CD4-positive, alpha-beta T cell treated with Interferon alpha-2 for 1 hour (primary cell): ENCODE data around the gene PHF1.
"Not testable (repeated sequence)": the region's sequence is repeated elsewhere in the genome, so short reads cannot be mapped to it uniquely, and the experiment has no call there.

Source experiments
- DNase-seq, 2 donors: peaks; one replicate each; pipeline ENCODE4 v3.0.0-alpha.2; 2020 to 2022

PHF1 gene

GRCh38 chr6:33410711-33411631 is at the start of gene PHF1:
Gene PHF1, plus strand, starts transcription at chr6:33411014. Its CDS starts 1,250 bp downstream, at chr6:33412264.
- no peak for DNase-seq

GRCh38 chr6:33363486-33363885 is 47.3 kb upstream of the PHF1 start:
- not testable (repeated sequence) for DNase-seq

- not testable (repeated sequence) for DNase-seq
Observed at GRCh38 chr6:33364475-33365205, 46.2 kb upstream of the PHF1 start.

GRCh38 chr6:33365206-33365971 is 45.4 kb upstream of the PHF1 start:
- not testable (repeated sequence) for DNase-seq

GRCh38 chr6:33367009-33367714 is 43.7 kb upstream of the PHF1 start:
- DNase-seq: no peak

GRCh38 chr6:33367715-33368025 is 43.1 kb upstream of the PHF1 start:
- not testable (repeated sequence) for DNase-seq

- not testable (repeated sequence) for DNase-seq
Observed at GRCh38 chr6:33371901-33372300, 38.9 kb upstream of the PHF1 start.

- DNase-seq: no peak
Observed at GRCh38 chr6:33372526-33373123, 38.2 kb upstream of the PHF1 start.

- no peak for DNase-seq
Observed at GRCh38 chr6:33373960-33374910, 36.6 kb upstream of the PHF1 start.

- no peak for DNase-seq
Observed at GRCh38 chr6:33375143-33375671, 35.6 kb upstream of the PHF1 start.

- DNase-seq: no peak
Observed at GRCh38 chr6:33377171-33377570, 33.6 kb upstream of the PHF1 start.

- DNase-seq: not testable (repeated sequence)
Observed at GRCh38 chr6:33379184-33379583, 31.6 kb upstream of the PHF1 start.

GRCh38 chr6:33380272-33380981 is 30.4 kb upstream of the PHF1 start:
- DNase-seq: no peak

GRCh38 chr6:33383427-33384185 is 27.2 kb upstream of the PHF1 start:
- no peak for DNase-seq

GRCh38 chr6:33384581-33385020 is 26.2 kb upstream of the PHF1 start:
- DNase-seq: no peak

- DNase-seq: no peak
Observed at GRCh38 chr6:33390173-33390572, 20.6 kb upstream of the PHF1 start.

- no peak for DNase-seq
Observed at GRCh38 chr6:33390767-33391277, 20.0 kb upstream of the PHF1 start.

GRCh38 chr6:33391278-33391921 is 19.4 kb upstream of the PHF1 start, which contains the start of gene KIFC1:
Gene KIFC1, plus strand, starts transcription at chr6:33391823. Its CDS starts 163 bp downstream, at chr6:33391986.
- DNase-seq: peak; percentile 99 to 100
